Measurements from ENCODE around the gene FBXO24. TPM values are rescaled to one million over a fixed set of nuclear protein-coding genes. Genes with fewer than 3 reads are reported as not detected.

The FBXO24 gene
- total RNA-seq, 2 experiments from 2014 or later: 1.4 to 2.1 TPM

DNA sequence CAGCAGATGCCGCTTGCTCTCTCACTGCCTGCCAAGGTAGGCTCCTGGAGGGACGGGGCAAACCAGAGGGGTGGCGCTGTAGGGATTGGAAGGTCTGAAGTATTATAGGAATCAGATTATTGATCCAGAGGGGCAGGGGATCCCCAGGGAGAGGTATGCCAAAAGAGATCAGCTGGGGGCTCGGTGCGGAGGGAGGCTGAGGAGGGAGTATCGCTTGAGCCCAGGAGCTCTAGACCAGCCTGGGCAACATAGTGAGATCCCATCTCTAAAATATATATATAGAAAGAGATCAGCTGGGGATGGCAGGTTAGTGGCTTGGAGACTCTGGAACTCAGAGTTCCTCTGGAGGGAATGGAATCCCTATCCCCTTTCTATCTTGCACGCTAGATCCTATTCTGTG, 9.1 kb downstream of the FBXO24 start:
- H3K27me3 Mint-ChIP-seq: peaks cover 4% of the 10 kb centered on the region
- H3K36me3 Mint-ChIP-seq (ENCODE audit: low read depth): no peaks in the 10 kb centered on the region
- no peaks in the 10 kb centered on the region for H3K4me1 Mint-ChIP-seq
- intact Hi-C loops (cut with DNase I, micrococcal nuclease): no loop called here
- ATAC-seq: no peak
- no peak for DNase-seq
- H3K4me3 Mint-ChIP-seq: no peak overlapping the region
- ChIA-PET CTCF (interaction anchor here (0.7 to 1.6 kb wide), 6 partner anchors 9 to 205 kb away, joined by 3 to 7 read pairs (median 4); partner anchors contain the start of genes FBXO24 and LRCH4), POLR2A (interaction anchor here (1.7 kb wide), 1 partner anchor 9 kb away, joined by 3 read pairs; the partner anchor contains the start of genes FBXO24 and LRCH4)
- H3K27ac Mint-ChIP-seq: no peak overlapping the region
- H3K9me3 Mint-ChIP-seq (ENCODE audit: low read depth): no peaks in the 10 kb centered on the region

DNA sequence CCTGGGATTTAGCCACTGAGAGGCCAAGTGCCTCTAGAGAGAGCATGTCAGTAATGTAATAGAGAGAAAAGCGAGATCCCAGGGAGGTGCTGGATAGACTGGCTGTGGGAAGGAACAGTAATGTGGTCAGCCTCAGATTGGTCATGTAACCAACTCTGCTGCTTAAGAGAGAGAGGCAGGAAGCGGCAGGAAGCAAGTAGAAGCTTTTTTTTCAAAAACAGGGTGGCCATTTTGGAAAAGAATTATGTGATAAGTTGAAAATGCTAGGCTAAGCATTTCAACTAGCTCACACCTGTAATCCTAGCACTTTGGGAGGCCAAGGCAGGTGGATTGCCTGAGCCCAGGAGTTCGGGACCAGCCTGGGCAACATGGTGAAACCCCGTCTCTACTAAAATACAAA, 12.3 kb downstream of the FBXO24 start:
- Mint-ChIP-seq H3K9me3 (ENCODE audit: low read depth) (no peaks in the 10 kb centered on the region), H3K27ac (no peak overlapping the region), H3K4me3 (no peak overlapping the region), H3K27me3 (no peaks in the 10 kb centered on the region), H3K36me3 (ENCODE audit: low read depth) (no peaks in the 10 kb centered on the region), H3K4me1 (peaks cover under 1% of the 10 kb centered on the region)
- intact Hi-C loops (cut with DNase I, micrococcal nuclease): no loop called here
- ChIA-PET POLR2A (no interaction called here), CTCF (interaction anchor here (0.6 to 2.1 kb wide), 6 partner anchors 10 to 169 kb away, joined by 3 to 7 read pairs (median 5); partner anchors contain the start of gene MEPCE)
- DNase-seq: no peak
- peak; percentile 36 for ATAC-seq

DNA sequence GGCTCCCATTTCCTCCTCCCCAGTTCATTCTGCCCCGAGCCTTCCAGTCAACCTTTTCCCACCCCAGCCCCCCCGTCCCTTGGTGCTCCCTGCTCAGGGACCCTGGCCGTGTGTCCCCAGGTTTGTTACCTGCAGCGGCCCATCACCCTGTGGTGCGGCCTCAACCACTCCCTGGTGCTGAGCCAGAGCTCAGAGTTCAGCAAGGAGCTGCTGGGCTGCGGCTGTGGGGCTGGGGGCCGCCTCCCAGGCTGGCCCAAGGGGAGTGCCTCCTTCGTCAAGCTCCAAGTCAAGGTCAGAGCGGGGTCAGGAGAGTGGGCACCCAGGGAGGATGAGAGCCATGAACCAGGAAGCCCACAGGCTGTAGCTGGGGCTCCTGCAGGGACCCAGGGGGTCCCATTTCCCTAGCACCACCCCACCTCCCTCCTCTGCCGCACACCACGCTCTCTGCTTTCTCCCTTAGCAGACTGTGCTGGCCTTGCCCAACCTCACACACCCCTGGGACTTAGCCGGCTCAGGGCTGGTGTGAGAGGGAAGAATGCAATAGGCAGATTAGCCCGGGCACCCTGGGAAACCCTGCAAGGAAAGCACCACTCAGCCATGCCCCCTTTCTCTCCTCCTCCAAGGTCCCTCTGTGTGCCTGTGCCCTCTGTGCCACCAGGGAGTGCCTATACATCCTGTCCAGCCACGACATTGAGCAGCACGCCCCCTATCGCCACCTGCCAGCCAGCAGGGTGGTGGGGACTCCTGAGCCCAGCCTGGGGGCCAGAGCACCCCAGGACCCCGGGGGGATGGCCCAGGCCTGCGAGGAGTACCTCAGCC, 14.0 kb downstream of the FBXO24 start:
- ATAC-seq (no peak), DNase-seq (no peak)
- H3K27ac Mint-ChIP-seq: no peak overlapping the region
- H3K4me1 Mint-ChIP-seq: peaks cover 11% of the 10 kb centered on the region
- CTCF ChIA-PET: interaction anchor here (0.5 to 1.8 kb wide), 2 partner anchors 125 to 439 kb away, joined by 3 to 5 read pairs; no protein-coding TSS in a partner anchor
- intact Hi-C loops (cut with DNase I, micrococcal nuclease): no loop called here
- POLR2A ChIA-PET: no interaction called here
- H3K4me3 Mint-ChIP-seq: no peak overlapping the region
- H3K36me3 Mint-ChIP-seq (ENCODE audit: low read depth): no peaks in the 10 kb centered on the region
- no peaks in the 10 kb centered on the region for H3K9me3 Mint-ChIP-seq (ENCODE audit: low read depth)
- H3K27me3 Mint-ChIP-seq: peaks cover under 1% of the 10 kb centered on the region

DNA sequence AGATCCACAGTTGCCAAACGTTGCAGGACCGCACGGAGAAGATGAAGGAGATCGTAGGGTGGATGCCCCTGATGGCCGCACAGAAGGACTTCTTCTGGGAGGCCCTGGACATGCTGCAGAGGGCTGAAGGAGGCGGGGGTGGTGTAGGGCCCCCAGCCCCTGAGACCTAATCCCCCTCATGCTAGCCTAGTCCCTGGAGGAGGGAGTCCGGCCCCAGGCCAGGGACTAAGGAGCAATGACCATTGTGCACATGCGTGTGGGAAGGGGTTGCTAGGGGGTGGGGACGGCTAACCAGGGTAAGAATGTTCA, 14.6 kb downstream of the FBXO24 start:
- no peak for ATAC-seq
- no peak for DNase-seq
- no peak overlapping the region for H3K4me3 Mint-ChIP-seq
- H3K4me1 Mint-ChIP-seq: peaks cover 15% of the 10 kb centered on the region
- no peaks in the 10 kb centered on the region for H3K36me3 Mint-ChIP-seq (ENCODE audit: low read depth)
- POLR2A ChIA-PET: no interaction called here
- H3K27me3 Mint-ChIP-seq: peaks cover 3% of the 10 kb centered on the region
- intact Hi-C loops (cut with DNase I, micrococcal nuclease): no loop called here
- H3K27ac Mint-ChIP-seq: no peak overlapping the region
- CTCF ChIA-PET: interaction anchor here (1.2 kb wide), 1 partner anchor 18 kb away, joined by 4 read pairs; no protein-coding TSS in a partner anchor
- no peaks in the 10 kb centered on the region for H3K9me3 Mint-ChIP-seq (ENCODE audit: low read depth)

DNA sequence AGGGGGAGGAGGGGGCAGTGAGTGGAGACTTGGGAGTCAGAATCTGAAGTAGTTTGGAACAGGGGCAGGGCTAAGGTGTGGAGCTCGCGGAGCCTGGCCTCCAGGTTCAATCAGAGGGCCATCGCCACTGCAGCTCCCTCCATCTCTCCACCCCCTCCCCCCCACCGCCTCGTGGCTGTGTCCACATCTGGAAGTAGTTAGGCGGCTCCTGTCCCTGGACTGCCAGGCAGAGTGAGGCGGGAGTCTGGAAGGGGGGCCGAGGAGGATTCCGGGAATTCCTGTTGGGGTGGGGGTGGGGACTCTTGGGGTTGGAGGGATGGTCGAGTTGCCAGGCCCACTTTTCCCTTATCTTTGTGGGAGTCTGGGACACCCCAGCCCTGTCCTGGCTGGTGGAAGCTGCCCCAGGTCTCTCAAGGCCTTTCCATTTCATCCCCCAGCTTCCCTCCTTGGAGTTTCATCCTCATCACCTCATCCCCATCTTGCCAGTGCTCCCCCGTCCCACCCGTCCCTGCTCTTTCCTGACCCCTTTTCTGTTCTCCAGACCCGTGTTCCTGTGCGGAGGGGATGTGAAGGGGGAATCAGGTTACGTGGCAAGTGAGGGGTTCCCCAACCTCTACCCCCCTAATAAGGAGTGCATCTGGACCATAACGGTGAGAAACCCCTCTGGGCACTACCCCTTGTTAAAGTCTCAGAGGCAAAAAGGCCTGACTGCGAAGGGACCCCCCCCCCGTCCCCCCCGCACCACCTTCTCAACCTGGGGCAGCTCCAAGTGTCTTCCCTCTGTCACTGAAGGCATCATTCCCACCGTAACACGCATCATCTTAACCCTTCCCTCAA, 17.0 kb downstream of the FBXO24 start:
- POLR2A ChIA-PET: no interaction called here
- CTCF ChIA-PET: interaction anchor here (0.7 to 2.0 kb wide), 6 partner anchors 10 to 103 kb away, joined by 3 to 6 read pairs (median 4); partner anchors contain the start of genes FBXO24, LRCH4, MOSPD3 and POP7
- Mint-ChIP-seq H3K27ac (no peak overlapping the region), H3K9me3 (ENCODE audit: low read depth) (no peaks in the 10 kb centered on the region), H3K4me1 (peaks cover 15% of the 10 kb centered on the region), H3K36me3 (ENCODE audit: low read depth) (no peaks in the 10 kb centered on the region), H3K4me3 (peak overlapping the region; percentile 78), H3K27me3 (peaks cover 3% of the 10 kb centered on the region)
- DNase-seq (peak; percentile 27), ATAC-seq (no peak)
- intact Hi-C loops (cut with DNase I, micrococcal nuclease): no loop called here

DNA sequence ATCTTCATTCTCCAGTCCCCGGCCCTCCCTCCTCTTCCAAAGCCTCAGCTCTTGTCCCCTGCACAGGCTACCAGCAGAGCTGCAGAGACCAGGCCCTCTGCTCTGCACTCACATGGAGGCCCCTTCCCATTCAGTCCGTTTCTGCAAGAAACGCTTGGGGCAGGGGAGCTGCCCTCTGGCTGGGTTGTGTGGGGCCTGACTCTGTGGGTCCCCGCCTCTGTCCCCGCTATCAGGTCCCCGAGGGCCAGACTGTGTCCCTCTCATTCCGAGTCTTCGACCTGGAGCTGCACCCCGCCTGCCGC, 17.5 kb downstream of the FBXO24 start:
- ChIA-PET POLR2A (no interaction called here), CTCF (interaction anchor here (0.7 to 2.0 kb wide), 7 partner anchors 9 to 102 kb away, joined by 3 to 6 read pairs (median 4); partner anchors contain the start of genes FBXO24, LRCH4, MOSPD3 and POP7)
- H3K9me3 Mint-ChIP-seq (ENCODE audit: low read depth): no peaks in the 10 kb centered on the region
- H3K36me3 Mint-ChIP-seq (ENCODE audit: low read depth): no peaks in the 10 kb centered on the region
- peak; percentile 5 for ATAC-seq
- peak; percentile 30 for DNase-seq
- H3K4me3 Mint-ChIP-seq: peak overlapping the region; percentile 78
- intact Hi-C loops (cut with DNase I, micrococcal nuclease): loop anchor here (1.0 to 2.0 kb wide), 6 partner anchors 9 to 88 kb away; partner anchors contain the start of genes FBXO24 (in 2 of the 2), LRCH4 (in 2 of the 2), MOSPD3 (in 2 of the 2) and GNB2 (in 1 of the 2)
- H3K4me1 Mint-ChIP-seq: peaks cover 15% of the 10 kb centered on the region
- peak overlapping the region; percentile 82 for H3K27ac Mint-ChIP-seq
- peaks cover 3% of the 10 kb centered on the region for H3K27me3 Mint-ChIP-seq

DNA sequence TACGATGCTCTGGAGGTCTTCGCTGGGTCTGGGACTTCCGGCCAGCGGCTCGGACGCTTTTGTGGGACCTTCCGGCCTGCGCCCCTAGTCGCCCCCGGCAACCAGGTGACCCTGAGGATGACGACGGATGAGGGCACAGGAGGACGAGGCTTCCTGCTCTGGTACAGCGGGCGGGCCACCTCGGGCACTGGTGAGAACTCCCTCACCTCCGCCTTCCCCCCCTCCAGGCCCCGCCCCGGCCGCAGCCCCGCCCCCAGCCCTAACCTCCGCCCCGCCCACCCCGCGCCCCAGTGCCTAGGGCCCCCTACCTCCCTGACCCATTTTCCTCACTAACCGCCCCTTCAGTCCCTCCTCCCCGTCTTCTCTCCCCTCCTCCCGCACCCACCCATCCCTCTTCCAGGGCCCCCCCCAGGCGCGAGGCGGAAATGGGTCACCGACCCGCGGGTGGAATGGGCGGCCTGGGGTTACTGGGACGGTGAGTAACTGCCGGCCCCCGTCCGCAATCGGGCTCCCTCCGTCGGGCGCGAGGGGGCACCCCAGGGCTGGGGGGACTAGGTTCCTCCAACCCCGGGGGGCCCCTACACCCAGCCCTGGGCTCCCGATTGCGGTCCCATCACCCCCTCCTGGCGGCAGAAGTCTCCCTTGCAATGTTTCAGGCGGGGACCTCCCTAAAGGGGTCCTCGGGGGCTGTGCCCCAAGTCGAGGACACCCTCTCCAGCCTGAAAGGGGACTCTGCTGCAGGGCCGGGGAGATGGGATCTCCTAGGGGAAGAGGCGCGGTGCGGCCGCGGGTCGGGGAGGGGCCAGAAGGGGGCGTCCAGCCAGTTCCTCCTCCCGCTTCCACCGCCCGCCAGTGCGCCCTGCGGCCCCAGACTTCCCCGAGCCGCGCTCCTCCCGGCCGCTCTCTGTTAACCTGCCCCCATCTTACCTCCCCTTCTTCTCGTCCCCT, 18.2 kb downstream of the FBXO24 start:
- ATAC-seq: peak; percentile 70
- Mint-ChIP-seq H3K27me3 (peaks cover 3% of the 10 kb centered on the region), H3K9me3 (ENCODE audit: low read depth) (no peaks in the 10 kb centered on the region), H3K4me1 (peaks cover 15% of the 10 kb centered on the region), H3K36me3 (ENCODE audit: low read depth) (no peaks in the 10 kb centered on the region), H3K4me3 (peak overlapping the region; percentile 78), H3K27ac (peak overlapping the region; percentile 82)
- intact Hi-C loops (cut with DNase I, micrococcal nuclease): loop anchor here (1.0 to 2.0 kb wide), 6 partner anchors 8 to 87 kb away; partner anchors contain the start of genes FBXO24 (in 2 of the 2), LRCH4 (in 2 of the 2), MOSPD3 (in 2 of the 2) and GNB2 (in 1 of the 2)
- ChIA-PET POLR2A (no interaction called here), CTCF (interaction anchor here (0.7 to 2.0 kb wide), 8 partner anchors 8 to 101 kb away, joined by 3 to 6 read pairs (median 4); partner anchors contain the start of genes FBXO24, LRCH4 and MOSPD3)
- peak; percentile 85 for DNase-seq

GRCh38 chr7:100604976-100605911, 19.1 kb downstream of the FBXO24 start:
- ATAC-seq (no peak), DNase-seq (peak; percentile 69)
- intact Hi-C loops (cut with DNase I, micrococcal nuclease): loop anchor here (1.0 to 2.0 kb wide), 6 partner anchors 7 to 86 kb away; partner anchors contain the start of genes FBXO24 (in 2 of the 2), LRCH4 (in 2 of the 2), MOSPD3 (in 2 of the 2) and GNB2 (in 1 of the 2)
- peaks cover 3% of the 10 kb centered on the region for H3K27me3 Mint-ChIP-seq
- H3K4me1 Mint-ChIP-seq: peaks cover 15% of the 10 kb centered on the region
- H3K36me3 Mint-ChIP-seq (ENCODE audit: low read depth): no peaks in the 10 kb centered on the region
- H3K27ac Mint-ChIP-seq: peak overlapping the region; percentile 37
- H3K4me3 Mint-ChIP-seq: peak overlapping the region; percentile 78
- CTCF ChIA-PET: interaction anchor here (0.8 to 2.0 kb wide), 7 partner anchors 11 to 247 kb away, joined by 3 to 7 read pairs (median 4); partner anchors contain the start of genes FBXO24, LRCH4 and SLC12A9
- H3K9me3 Mint-ChIP-seq (ENCODE audit: low read depth): no peaks in the 10 kb centered on the region
- POLR2A ChIA-PET: interaction anchor here (1.7 kb wide), 1 partner anchor 100 kb away, joined by 4 read pairs; the partner anchor contains the start of gene POP7

DNA sequence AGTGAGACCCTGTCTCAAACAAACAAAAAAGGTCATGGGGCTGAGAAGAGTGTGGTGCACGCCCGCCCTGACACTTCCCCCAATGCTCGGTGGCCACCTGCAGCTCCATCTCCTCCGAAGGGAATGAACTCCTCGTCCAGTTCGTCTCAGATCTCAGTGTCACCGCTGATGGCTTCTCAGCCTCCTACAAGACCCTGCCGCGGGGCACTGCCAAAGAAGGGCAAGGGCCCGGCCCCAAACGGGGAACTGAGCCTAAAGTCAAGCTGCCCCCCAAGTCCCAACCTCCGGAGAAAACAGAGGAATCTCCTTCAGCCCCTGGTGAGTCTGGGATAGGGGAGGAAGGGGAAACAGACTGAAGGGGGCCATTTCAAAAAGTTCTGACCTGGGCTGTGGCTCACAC, 20.2 kb downstream of the FBXO24 start:
- intact Hi-C loops (cut with DNase I, micrococcal nuclease): no loop called here
- ChIA-PET CTCF (interaction anchor here (0.6 to 2.0 kb wide), 6 partner anchors 10 to 204 kb away, joined by 3 to 7 read pairs (median 4); partner anchors contain the start of genes FBXO24 and LRCH4), POLR2A (interaction anchor here (0.6 to 1.7 kb wide), 2 partner anchors 99 to 132 kb away, joined by 4 to 7 read pairs; partner anchors contain the start of gene POP7)
- DNase-seq (no peak), ATAC-seq (no peak)
- no peak overlapping the region for H3K4me3 Mint-ChIP-seq
- no peaks in the 10 kb centered on the region for H3K36me3 Mint-ChIP-seq (ENCODE audit: low read depth)
- H3K27me3 Mint-ChIP-seq: peaks cover 3% of the 10 kb centered on the region
- H3K4me1 Mint-ChIP-seq: peaks cover 18% of the 10 kb centered on the region
- no peaks in the 10 kb centered on the region for H3K9me3 Mint-ChIP-seq (ENCODE audit: low read depth)
- H3K27ac Mint-ChIP-seq: no peak overlapping the region
